ENCODE data around the gene FHOD1. TPM values are rescaled to one million over a fixed set of nuclear protein-coding genes. Genes with fewer than 3 reads are reported as not detected.

FHOD1 gene
- total RNA-seq (9.7 TPM), polyA plus RNA-seq (ENCODE audit: insufficient read depth in 1 of 8, insufficient read length in 8 of 8, low replicate concordance in 1 of 8) (10 to 100 TPM; 14.6 to 31.1 (median 21.8) TPM)
- long read RNA-seq, donor 1: 0 reads
- long read RNA-seq, donor 2: 0 reads
- long read RNA-seq, donor 3, partial matches to known transcripts: 0 of 4 reads
- long read RNA-seq, donor 3, other reads (novel, unspliced or antisense): 0 of 4 reads
- long read RNA-seq, donor 4: 0 reads
- long read RNA-seq, donor 5, partial matches to known transcripts: 0 of 1 reads
- long read RNA-seq, donor 5, other reads (novel, unspliced or antisense): 0 of 1 reads
- long read RNA-seq, donor 6, partial matches to known transcripts: 5 of 7 reads
- long read RNA-seq, donor 6, other reads (novel, unspliced or antisense): 0 of 7 reads
- long read RNA-seq, donor 7: 0 reads
- long read RNA-seq, donor 8: 0 reads
- long read RNA-seq, donor 9: 0 reads
- long read RNA-seq, donor 10, partial matches to known transcripts: 0 of 3 reads
- long read RNA-seq, donor 10, other reads (novel, unspliced or antisense): 0 of 3 reads
- long read RNA-seq, donor 11: 0 reads

GRCh38 chr16:67247192-67248072, at the start of gene FHOD1:
Gene FHOD1, minus strand, starts transcription at chr16:67247481. Its CDS starts 71 bp downstream, at chr16:67247410.
- DNase-seq: peak; percentile 98
- under 1% methylated on average over 56 of the region's 60 CpGs for whole genome bisulfite sequencing (ENCODE audit: insufficient coverage)
- H3K4me1 ChIP-seq (ENCODE audit: control insufficient read depth, insufficient read depth, low read length): peaks cover 62% of the 10 kb centered on the region
- no peaks in the 10 kb centered on the region for H3K36me3 ChIP-seq (ENCODE audit: control insufficient read depth, insufficient read depth, low read length)
- H3K27ac ChIP-seq (ENCODE audit: low read length): peak within 1 kb of the TSS; percentile 94
- no peaks in the 10 kb centered on the region for H3K9me3 ChIP-seq (replicated peaks; ENCODE audit: control insufficient read depth, low read depth, low read length)
- H3K4me3 ChIP-seq (ENCODE audit: low read length): peak within 1 kb of the TSS; percentile 89
- peaks cover 24% of the 10 kb centered on the region for H3K27me3 ChIP-seq (ENCODE audit: control insufficient read depth, insufficient read depth, low read length)

DNA sequence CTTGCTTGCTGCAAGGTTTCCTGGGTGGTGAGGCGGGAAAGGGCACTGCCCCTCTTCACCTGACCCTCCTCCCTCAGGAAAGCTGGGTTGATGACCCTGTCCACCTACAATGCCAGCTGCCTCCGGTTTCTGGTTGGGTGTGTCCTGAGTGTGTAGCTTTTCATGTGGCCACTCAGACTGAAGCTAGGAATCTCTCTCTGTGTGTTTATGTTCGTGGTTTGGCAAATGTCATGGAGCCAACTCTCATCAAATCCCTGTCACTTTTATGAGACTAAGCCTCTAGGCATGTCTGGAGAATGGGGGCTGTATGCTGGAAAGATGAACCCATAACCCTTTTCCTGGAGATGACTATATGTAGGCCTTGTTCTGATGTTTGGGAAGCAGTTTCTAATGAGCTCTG, 49.1 kb upstream of the FHOD1 start:
- WGBS (ENCODE audit: insufficient coverage): no CpG with 5 or more reads among the region's 3 CpGs
- Histone ChIP-seq H3K27ac (ENCODE audit: low read length) (no peak overlapping the region), H3K36me3 (ENCODE audit: control insufficient read depth, insufficient read depth, low read length) (no peaks in the 10 kb centered on the region), H3K4me3 (ENCODE audit: low read length) (no peak overlapping the region), H3K4me1 (ENCODE audit: control insufficient read depth, insufficient read depth, low read length) (peaks cover 7% of the 10 kb centered on the region), H3K9me3 (replicated peaks; ENCODE audit: control insufficient read depth, low read depth, low read length) (no peaks in the 10 kb centered on the region), H3K27me3 (ENCODE audit: control insufficient read depth, insufficient read depth, low read length) (peaks cover 5% of the 10 kb centered on the region)
- DNase-seq: no peak

- Histone ChIP-seq H3K4me3 (ENCODE audit: low read length) (no peak overlapping the region), H3K9me3 (replicated peaks; ENCODE audit: control insufficient read depth, low read depth, low read length) (no peaks in the 10 kb centered on the region), H3K4me1 (ENCODE audit: control insufficient read depth, insufficient read depth, low read length) (peaks cover 3% of the 10 kb centered on the region), H3K36me3 (ENCODE audit: control insufficient read depth, insufficient read depth, low read length) (no peaks in the 10 kb centered on the region), H3K27me3 (ENCODE audit: control insufficient read depth, insufficient read depth, low read length) (peaks cover 5% of the 10 kb centered on the region), H3K27ac (ENCODE audit: low read length) (no peak overlapping the region)
- no CpG with 5 or more reads among the region's 7 CpGs for WGBS (ENCODE audit: insufficient coverage)
- DNase-seq: peak; percentile 78
These were observed 47.7 kb upstream of the FHOD1 start for GRCh38 chr16:67294938-67295361.

- Histone ChIP-seq H3K4me3 (ENCODE audit: low read length) (no peak overlapping the region), H3K27ac (ENCODE audit: low read length) (no peak overlapping the region), H3K9me3 (replicated peaks; ENCODE audit: control insufficient read depth, low read depth, low read length) (no peaks in the 10 kb centered on the region), H3K4me1 (ENCODE audit: control insufficient read depth, insufficient read depth, low read length) (peaks cover 3% of the 10 kb centered on the region), H3K27me3 (ENCODE audit: control insufficient read depth, insufficient read depth, low read length) (peaks cover 5% of the 10 kb centered on the region), H3K36me3 (ENCODE audit: control insufficient read depth, insufficient read depth, low read length) (no peaks in the 10 kb centered on the region)
- DNase-seq: no peak
- WGBS (ENCODE audit: insufficient coverage): 87% methylated on average over 2 of the region's 4 CpGs
These were observed 47.0 kb upstream of the FHOD1 start for GRCh38 chr16:67294171-67294757.

DNA sequence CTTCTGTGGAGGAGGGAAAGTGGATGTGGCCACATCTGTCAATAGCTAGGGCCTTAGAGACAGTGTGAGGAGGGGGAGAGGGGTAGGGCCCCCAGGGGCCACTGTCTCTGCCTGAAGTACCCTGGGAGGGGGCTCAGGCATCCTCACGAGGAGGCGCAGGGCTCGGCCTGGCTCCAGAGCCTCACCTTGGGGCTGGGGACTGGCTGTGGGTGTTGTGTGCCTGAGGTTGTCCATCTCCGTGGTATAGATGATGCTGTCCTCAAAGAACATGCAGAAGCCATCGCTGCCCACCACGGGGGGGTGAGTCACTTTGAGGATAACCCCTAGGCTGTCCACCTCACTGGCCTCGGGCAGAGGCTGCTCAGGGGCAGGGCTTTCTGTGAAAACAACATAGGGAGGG, 44.2 kb upstream of the FHOD1 start:
- no peaks in the 10 kb centered on the region for H3K9me3 ChIP-seq (replicated peaks; ENCODE audit: control insufficient read depth, low read depth, low read length)
- 78% methylated on average over 6 of the region's 7 CpGs for WGBS (ENCODE audit: insufficient coverage)

DNA sequence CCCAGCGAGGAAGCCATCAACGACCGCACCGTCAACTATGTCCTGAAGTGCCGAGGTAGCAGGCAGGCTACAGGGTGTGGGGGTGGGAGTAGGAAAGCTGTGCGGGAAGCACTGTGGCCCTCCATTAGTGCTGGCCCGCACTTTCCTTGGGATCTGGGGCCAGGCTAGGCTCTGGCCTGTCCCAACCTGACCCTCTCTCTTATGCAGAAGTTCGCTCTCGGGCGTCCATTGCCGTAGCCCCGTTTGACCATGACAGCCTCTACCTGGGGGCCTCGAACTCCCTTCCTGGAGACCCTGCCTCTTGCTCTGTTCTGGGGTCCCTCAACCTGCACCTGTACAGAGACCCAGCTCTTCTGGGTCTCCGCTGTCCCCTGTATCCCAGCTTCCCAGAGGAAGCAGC, 40.7 kb upstream of the FHOD1 start:
- Histone ChIP-seq H3K4me1 (ENCODE audit: control insufficient read depth, insufficient read depth, low read length) (peaks cover 11% of the 10 kb centered on the region), H3K27me3 (ENCODE audit: control insufficient read depth, insufficient read depth, low read length) (no peaks in the 10 kb centered on the region), H3K4me3 (ENCODE audit: low read length) (no peak overlapping the region), H3K27ac (ENCODE audit: low read length) (no peak overlapping the region), H3K9me3 (replicated peaks; ENCODE audit: control insufficient read depth, low read depth, low read length) (no peaks in the 10 kb centered on the region), H3K36me3 (ENCODE audit: control insufficient read depth, insufficient read depth, low read length) (peaks cover 21% of the 10 kb centered on the region)
- DNase-seq: no peak
- 94% methylated on average over 7 of the region's 14 CpGs for WGBS (ENCODE audit: insufficient coverage)

More for the DNA sequence above, 44.2 kb upstream of the FHOD1 start:
- Histone ChIP-seq H3K4me3 (ENCODE audit: low read length) (no peak overlapping the region), H3K4me1 (ENCODE audit: control insufficient read depth, insufficient read depth, low read length) (peaks cover 3% of the 10 kb centered on the region), H3K27me3 (ENCODE audit: control insufficient read depth, insufficient read depth, low read length) (peaks cover 5% of the 10 kb centered on the region), H3K36me3 (ENCODE audit: control insufficient read depth, insufficient read depth, low read length) (peaks cover 6% of the 10 kb centered on the region), H3K27ac (ENCODE audit: low read length) (no peak overlapping the region)
- DNase-seq: no peak

DNA sequence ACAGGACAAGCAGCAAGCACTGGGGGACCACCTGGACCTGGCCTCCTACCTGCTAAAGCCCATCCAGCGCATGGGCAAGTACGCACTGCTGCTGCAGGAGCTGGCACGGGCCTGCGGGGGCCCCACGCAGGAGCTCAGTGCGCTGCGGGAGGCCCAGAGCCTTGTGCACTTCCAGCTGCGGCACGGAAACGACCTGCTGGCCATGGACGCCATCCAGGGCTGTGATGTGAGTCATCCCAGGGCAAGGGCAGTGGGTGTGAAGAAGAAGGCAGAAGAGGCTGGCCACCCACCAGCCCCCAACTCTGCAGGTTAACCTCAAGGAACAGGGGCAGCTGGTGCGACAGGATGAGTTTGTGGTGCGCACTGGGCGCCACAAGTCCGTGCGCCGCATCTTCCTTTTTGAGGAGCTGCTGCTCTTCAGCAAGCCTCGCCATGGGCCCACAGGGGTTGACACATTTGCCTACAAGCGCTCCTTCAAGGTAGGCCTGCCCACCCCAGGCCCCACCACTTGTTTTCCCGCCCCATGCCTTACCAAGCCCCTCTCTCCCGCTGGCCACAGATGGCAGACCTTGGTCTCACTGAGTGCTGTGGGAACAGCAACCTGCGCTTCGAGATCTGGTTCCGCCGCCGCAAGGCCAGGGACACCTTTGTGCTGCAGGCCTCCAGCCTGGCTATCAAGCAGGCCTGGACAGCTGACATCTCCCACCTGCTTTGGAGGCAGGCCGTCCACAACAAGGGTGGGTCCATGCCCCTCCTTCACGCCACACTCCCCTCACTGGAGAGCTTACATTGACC, 39.4 kb upstream of the FHOD1 start:
- DNase-seq: no peak
- H3K9me3 ChIP-seq (replicated peaks; ENCODE audit: control insufficient read depth, low read depth, low read length): no peaks in the 10 kb centered on the region
- H3K27me3 ChIP-seq (ENCODE audit: control insufficient read depth, insufficient read depth, low read length): no peaks in the 10 kb centered on the region
- WGBS (ENCODE audit: insufficient coverage): 91% methylated on average over 24 of the region's 28 CpGs
- no peak overlapping the region for H3K27ac ChIP-seq (ENCODE audit: low read length)
- peaks cover 11% of the 10 kb centered on the region for H3K4me1 ChIP-seq (ENCODE audit: control insufficient read depth, insufficient read depth, low read length)
- H3K4me3 ChIP-seq (ENCODE audit: low read length): no peak overlapping the region
- peaks cover 33% of the 10 kb centered on the region for H3K36me3 ChIP-seq (ENCODE audit: control insufficient read depth, insufficient read depth, low read length)

GRCh38 chr16:67284699-67285646, 37.7 kb upstream of the FHOD1 start:
- no peaks in the 10 kb centered on the region for H3K27me3 ChIP-seq (ENCODE audit: control insufficient read depth, insufficient read depth, low read length)

More at GRCh38 chr16:67284699-67285646, 37.7 kb upstream of the FHOD1 start:
- no peak for DNase-seq
- Histone ChIP-seq H3K36me3 (ENCODE audit: control insufficient read depth, insufficient read depth, low read length) (peaks cover 33% of the 10 kb centered on the region), H3K9me3 (replicated peaks; ENCODE audit: control insufficient read depth, low read depth, low read length) (no peaks in the 10 kb centered on the region), H3K4me3 (ENCODE audit: low read length) (no peak overlapping the region), H3K27ac (ENCODE audit: low read length) (no peak overlapping the region), H3K4me1 (ENCODE audit: control insufficient read depth, insufficient read depth, low read length) (peaks cover 16% of the 10 kb centered on the region)
- WGBS (ENCODE audit: insufficient coverage): 75% methylated on average over 31 of the region's 34 CpGs
